WI38 (cell line): Measurements from ENCODE around the gene TSPO.
"Not testable (repeated sequence)": the region's sequence is repeated elsewhere in the genome, so short reads cannot be mapped to it uniquely, and the experiment has no call there.

Experiments
- H3K4me3 ChIP-seq: 2 replicates; pipeline ENCODE4 v1.5.1; 2011; ENCODE audit warnings: low read depth, mild to moderate bottlenecking, control low read depth, low read length
- CTCF ChIP-seq: IDR thresholded peaks from 2 replicates; pipeline ENCODE4 v1.5.1; 2012; ENCODE audit warnings: low read depth, mild to moderate bottlenecking, control low read depth, low read length

The TSPO gene

GRCh38 chr22:43151251-43152002 is at the start of gene TSPO:
Gene TSPO, plus strand, starts transcription at chr22:43151559. Its CDS starts 7,680 bp downstream, at chr22:43159239.
- TF ChIP-seq CTCF: no peak
- H3K4me3 ChIP-seq: peak within 1 kb of the TSS; percentile 76

- H3K4me3 ChIP-seq: not testable (repeated sequence)
These were observed 47.2 kb upstream of the TSPO start for GRCh38 chr22:43104056-43104625.

- not testable (repeated sequence) for H3K4me3 ChIP-seq
These were observed 46.4 kb upstream of the TSPO start for GRCh38 chr22:43104950-43105349.

- no peak overlapping the region for H3K4me3 ChIP-seq
- TF ChIP-seq CTCF: no peak
These were observed 45.1 kb upstream of the TSPO start for GRCh38 chr22:43106302-43106701.

- no peak overlapping the region for H3K4me3 ChIP-seq
- TF ChIP-seq CTCF: no peak
These were observed 41.8 kb upstream of the TSPO start for GRCh38 chr22:43109511-43109910.

- peak overlapping the region; percentile 57 for H3K4me3 ChIP-seq
- no peak for TF ChIP-seq CTCF
These were observed 41.4 kb upstream of the TSPO start for GRCh38 chr22:43109921-43110443.

DNA sequence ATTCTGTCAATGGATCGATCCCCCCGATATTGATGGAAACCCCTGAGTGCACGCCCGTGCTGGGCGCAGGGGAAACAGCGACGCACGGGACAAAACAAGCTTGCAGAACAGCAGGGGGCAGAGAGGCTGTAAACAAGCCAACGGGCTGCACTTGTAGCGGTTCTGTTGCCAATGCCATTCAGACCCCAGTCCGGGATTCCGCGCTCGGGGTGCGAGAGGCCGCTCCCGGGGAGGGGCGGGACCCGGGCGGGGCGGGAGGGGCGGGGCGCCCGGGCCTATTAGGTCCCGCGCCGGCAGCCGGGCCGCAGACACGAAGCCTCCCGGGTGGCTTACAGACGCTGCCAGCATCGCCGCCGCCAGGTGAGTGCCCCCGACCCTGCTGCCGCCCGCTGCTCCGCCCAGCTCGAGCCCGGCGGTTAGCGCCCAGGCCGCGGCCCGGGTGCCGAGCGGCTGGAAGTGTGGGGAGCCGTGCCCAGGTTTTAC is 40.9 kb upstream of the TSPO start, which contains the start of gene BIK:
Gene BIK, plus strand, starts transcription at position 307 of the 483 bp plus-strand sequence. CDS start 13,273 bp downstream, outside the sequence.
- peak within 1 kb of the TSS; percentile 57 for H3K4me3 ChIP-seq
- TF ChIP-seq CTCF: 0 out of 2 replicates have a peak, but pooled peaks have one; percentile 14

DNA sequence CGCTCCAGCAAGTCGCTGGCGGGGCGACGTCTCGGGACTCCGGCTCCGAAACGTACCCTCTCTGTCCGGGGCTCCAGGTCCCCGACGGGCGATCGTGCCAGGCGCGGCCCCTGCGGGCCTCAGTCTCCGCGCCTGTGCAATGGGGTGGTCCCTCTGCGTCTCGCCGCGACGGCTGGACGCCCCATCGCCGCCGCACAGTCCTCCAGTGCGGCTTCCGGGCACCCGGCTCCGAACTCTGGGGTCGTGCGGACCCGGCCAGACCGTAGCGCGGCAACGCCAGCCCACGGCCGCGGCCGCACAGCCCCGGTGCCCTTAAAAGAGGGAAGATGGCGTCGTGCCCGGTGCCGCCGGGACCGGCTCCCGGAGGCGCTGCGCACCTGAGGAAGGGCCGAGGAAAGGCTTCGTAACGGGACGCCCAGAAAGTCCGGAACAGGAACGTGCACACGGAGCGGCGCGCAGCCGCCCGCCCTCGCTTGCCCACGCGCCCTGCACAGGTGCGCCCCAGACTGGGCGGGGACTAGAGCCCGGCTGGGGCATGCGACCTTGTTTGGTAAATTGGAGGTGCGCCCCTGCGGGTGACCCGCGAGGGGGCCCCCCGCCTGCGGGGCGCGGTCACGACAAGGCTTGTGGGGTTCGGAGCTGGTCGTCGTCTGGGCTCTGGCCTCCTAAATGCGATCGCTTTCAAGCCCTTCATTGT is 40.3 kb upstream of the TSPO start:
- no peak for TF ChIP-seq CTCF

More for the DNA sequence above, 40.3 kb upstream of the TSPO start:
- H3K4me3 ChIP-seq: peak overlapping the region; percentile 57
